GM13976 (cell line): ENCODE measurements around the gene MALRD1.
"Not testable (repeated sequence)": the region's sequence is repeated elsewhere in the genome, so short reads cannot be mapped to it uniquely, and the experiment has no call there.

Experiments
- DNase-seq: peaks from one replicate; pipeline ENCODE4 v3.0.0; 2012; ENCODE audit warnings: low spot score
- CTCF ChIP-seq: IDR thresholded peaks from 2 replicates; pipeline ENCODE4 v1.5.1; 2012; ENCODE audit warnings: borderline replicate concordance, mild to moderate bottlenecking; ENCODE audit not compliant: insufficient read depth; ENCODE audit errors: extremely low read depth, missing control alignments, control extremely low read depth
- in situ Hi-C: fragments of 300-500 bp; cut with MboI; formaldehyde crosslinking; loops from one replicate; pipeline ENCODE4 v1.12.0; 2022; ENCODE audit warnings: low sequenced_read_pairs, mixed read lengths, inconsistent platforms; ENCODE audit not compliant: unreplicated experiment

MALRD1 gene

DNA sequence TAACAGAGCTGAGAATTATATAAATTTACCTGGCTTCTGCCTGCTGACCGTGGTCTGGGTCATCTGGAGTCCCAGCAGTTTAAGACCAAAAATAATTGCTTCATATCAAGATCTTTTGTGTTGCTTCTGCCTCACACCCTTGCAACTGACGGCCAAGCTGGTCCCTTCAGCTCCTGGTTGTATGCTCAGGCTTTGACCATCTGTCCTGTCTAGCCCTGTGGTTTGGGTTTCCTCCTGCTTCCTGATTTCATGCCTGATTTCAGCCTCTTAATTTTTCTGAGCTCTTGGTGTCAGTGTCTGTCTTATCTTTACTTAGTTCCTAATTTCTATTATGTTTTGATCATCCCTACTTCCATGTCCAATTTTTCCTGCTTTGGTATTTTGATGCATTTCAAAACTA, 679.8 kb downstream of the MALRD1 start:
- in situ Hi-C loops, result no loop called here
- TF ChIP-seq CTCF, result no peak
- no peak for DNase-seq

DNA sequence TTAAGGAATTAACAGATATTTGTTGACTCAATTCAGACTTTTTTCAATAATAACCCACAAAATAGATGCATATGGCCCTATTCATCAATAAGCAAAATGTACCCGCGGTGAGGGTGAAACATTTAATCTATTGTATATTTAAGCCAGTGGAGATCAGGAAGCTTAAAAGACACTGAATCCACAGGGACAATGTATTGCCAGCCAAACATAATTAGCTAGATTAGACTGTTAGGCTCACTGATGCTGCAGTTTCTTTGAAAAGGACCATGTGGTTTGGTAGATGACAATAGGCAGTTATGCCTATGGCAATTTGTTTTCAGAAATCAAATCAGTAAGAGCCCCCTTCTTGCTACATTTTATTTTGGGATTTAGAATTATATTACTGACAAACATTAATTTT, 680.4 kb downstream of the MALRD1 start:
- in situ Hi-C loops, result no loop called here
- no peak for TF ChIP-seq CTCF
- DNase-seq, result no peak

DNA sequence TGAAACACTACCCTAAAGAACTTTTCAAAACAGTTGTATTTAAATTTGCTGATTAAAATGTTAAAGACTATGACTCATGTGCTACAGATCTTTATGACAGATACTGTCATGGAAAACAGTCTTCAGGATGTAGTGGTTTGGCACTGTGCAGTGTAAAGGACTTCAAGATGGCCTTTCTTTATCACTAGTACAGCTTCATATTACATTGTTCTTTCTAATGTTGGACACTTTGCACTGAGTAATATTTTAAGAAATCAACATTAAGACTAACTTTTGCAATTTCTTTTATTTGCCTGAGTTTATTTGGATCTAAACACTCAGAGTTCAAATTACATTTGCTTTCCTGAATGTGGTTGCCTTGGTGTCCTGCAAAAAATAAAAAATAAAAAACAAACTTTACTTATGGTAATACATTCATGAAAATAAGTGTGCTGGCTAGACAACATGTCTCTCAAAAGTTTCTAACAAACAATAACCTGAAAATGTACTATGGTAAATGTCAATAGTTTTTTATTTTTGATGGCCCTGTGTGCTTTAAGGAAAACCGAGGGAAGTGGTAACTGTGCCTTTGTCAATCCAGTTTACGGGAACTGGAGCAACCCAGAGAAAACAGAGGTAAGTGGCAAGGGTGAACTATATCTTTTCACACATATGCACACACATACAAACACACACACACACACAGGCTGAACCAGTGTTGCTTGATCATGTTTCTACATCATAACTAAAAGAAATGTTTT, 681.7 kb downstream of the MALRD1 start:
- in situ Hi-C loops, result no loop called here
- DNase-seq, result no peak
- TF ChIP-seq CTCF, result no peak

GRCh38 chr10:19730907-19731217, 682.3 kb downstream of the MALRD1 start:
- no peak for DNase-seq
- in situ Hi-C loops, result no loop called here
- TF ChIP-seq CTCF, result no peak

- in situ Hi-C loops, result no loop called here
- TF ChIP-seq CTCF, result no peak
Observed at GRCh38 chr10:19731560-19731959, 683.0 kb downstream of the MALRD1 start.

DNA sequence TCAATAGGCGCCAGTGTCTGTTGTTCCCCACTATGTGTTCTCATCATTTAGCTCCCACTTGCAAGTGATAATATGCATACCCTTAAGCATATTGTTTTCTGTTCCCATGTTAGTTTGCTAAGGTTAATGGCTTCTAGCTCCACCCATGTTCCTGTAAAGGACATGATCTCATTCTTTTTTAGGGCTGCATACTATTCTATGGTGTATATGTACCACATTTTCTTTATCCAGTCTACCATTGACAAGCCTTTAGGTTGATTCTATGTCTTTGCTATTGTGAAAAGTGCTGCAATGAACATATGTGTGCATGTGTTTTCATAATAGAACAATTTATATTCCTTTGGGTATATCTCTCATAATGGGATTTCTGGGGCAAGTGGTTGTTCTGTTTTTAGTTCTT, 689.8 kb downstream of the MALRD1 start:
- TF ChIP-seq CTCF, result no peak
- no peak for DNase-seq
- in situ Hi-C loops, result no loop called here

More at GRCh38 chr10:19731560-19731959, 683.0 kb downstream of the MALRD1 start:
- no peak for DNase-seq

DNA sequence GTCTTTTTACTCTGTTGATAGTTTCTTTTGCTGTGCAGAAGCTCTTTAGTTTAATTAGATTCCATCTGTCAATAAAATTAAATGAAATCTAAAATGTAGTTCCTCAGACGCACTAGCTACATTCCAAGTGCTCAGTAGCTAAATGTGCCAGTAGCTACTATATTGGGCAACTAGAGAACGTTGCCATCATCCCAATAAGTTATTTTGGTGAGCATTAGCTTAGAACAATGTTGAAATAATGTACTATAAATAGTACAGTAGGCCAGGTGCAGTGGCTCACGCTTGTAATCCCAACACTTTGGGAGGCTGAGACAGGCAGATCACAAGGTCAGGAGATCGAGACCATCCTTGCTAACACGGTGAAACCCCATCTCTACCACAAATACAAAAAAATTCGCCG, 690.6 kb downstream of the MALRD1 start:
- in situ Hi-C loops, result not testable (repeated sequence)

DNA sequence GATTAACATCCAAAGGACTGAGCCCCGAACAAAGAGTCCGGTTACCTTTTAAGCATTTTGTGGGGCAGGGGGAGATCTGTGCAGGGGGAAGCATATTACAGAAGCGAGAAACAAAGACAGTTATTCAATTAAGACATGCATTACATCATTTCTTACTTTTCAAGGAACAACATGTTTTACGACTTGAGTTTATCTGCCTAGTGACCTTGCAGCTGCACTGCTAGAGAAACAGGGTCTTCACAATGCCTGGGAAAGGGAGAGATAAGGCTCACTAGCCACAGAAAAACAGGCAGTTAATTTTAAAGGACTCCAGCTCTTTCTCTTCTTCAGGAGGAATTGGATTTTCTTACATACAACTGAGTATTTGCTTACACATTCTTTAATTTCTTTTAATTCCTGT, 693.5 kb downstream of the MALRD1 start:
- DNase-seq, in situ Hi-C loops: not testable (repeated sequence)

More for the DNA sequence above, 690.6 kb downstream of the MALRD1 start:
- not testable (repeated sequence) for DNase-seq
